HT1080 (cell line): ENCODE results near the gene CBLN1. TPM values are rescaled to one million over a fixed set of nuclear protein-coding genes. Genes with fewer than 3 reads are reported as not detected.
"Not testable (repeated sequence)": the region's sequence is repeated elsewhere in the genome, so short reads cannot be mapped to it uniquely, and the experiment has no call there.

Source experiments
- DNase-seq: peaks from one replicate; pipeline ENCODE4 v3.0.0-alpha.2; 2015; ENCODE audit warnings: low read depth
- total RNA-seq: library from RNA; depleted of rRNA; stranded (reverse); fragments of >200 nt; shearing (Covaris generic); gene quantifications from 2 replicates; pipeline ENCODE4 v1.2.3, GENCODE V29; 2014

CBLN1 gene
- total RNA-seq, 1 experiment from 2014 or later: not detected

- no peak for DNase-seq
Measured at GRCh38 chr16:49277766-49278566, 3.7 kb downstream of the CBLN1 start.

DNA sequence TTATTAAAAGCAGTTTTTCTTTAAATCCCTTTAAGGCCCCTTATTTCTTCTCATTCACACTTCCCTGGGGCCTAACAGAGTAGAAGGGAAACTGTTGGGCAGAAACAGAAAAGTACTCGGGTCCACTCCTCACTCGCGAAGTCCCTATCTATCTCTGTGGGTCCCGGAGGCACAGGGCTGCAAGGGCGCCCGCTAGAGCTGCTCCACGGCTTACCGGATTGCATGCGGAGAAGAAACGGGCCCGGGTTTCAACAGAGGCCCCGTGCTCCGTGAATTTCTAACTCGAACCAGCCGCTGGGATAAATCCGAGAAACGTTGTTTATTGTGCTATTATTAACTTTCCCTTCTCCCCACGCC lies 4.3 kb downstream of the CBLN1 start:
- DNase-seq: no peak

GRCh38 chr16:49276646-49277385 lies 4.8 kb downstream of the CBLN1 start:
- DNase-seq: no peak

DNA sequence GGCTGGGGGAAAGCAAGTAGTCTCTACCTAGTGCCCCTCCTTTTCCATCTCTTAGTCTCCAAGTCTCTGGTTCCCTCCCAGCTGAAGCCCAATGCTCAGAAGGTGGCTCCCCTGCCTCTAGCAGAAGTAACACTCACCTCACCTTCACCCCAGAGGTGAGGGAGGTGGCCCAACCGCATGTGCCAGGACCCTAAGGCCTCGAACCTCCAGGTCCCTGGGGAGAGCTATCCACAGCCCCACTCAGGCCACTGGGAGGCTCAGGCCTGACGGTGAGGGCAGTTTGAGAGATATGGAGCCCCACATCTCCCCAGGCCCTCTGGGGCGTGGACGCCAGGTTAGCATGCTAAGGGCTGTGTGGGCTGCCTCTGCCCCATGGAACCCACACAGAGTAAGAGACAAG lies 5.8 kb downstream of the CBLN1 start:
- DNase-seq: no peak

DNA sequence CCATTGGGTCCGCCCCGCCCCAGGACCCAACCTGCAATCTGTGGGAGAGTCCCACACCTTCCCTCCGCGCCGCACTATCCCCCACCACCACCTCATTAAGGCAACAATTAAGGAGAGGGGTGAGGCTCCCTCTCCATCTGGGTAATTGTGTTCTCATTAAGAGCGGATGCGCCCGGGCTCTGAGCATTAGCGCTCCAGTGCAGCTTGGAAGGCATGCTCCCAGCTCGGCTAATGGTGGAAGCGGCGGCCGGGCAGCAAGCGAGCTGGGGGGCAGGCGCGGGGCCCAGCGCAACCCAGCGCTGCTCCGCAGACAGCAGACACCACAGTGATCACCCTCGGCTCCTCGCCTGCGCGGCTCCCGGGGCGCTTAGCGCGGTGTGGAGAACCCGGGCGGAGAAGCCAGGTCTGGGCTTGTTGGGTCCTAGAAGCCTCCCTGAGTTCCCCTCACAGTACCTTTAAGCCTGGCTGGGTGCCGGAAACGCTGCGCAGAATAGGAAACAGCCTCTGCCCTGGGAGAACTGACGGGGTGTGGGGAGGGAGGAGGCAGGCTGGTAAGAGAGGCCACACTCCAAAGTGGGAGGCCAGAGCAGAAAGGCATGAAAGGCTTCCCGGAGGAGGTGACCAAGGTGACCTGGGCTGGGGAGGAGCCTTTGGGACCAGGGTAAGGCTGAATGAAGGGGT lies 6.4 kb downstream of the CBLN1 start:
- DNase-seq: no peak

DNA sequence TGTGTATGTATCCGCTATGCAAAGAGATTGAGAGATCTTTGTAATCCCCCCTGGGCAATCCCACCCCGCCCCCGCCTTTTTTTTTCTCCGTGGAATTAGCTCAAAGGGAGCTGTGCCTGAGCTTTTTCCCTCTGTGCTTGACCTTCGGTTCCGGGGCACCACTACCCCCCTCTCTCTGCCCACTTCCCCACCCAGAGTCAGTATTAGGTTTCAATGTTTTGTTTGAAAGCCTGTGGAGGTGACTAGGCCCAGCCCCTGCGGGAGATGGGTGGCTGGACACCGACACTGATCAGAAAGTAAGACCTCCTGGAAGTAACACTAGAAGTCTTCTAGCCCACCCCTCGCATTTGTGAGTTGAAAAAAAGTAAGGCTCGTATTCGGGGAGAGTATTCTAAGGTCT lies 7.0 kb downstream of the CBLN1 start:
- no peak for DNase-seq

DNA sequence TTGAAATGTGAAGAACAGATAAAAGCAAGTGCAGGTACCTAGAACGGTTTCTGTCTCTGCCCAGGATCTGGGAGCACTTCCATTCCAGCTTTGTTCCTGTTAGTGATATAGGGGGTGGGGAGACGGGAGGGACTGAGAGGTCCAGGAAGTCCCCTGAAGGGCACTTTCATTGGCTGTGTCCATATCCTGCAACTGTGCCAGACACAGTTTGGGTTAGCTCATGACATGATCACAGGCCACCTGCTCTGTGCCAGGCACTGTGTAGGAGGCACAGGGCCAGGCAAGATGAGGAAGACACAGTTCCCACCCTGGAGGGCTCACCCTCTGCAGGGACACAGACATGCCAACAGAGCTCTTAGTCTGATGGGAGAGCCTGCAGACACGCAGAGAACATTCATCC lies 7.9 kb downstream of the CBLN1 start:
- DNase-seq: no peak

DNA sequence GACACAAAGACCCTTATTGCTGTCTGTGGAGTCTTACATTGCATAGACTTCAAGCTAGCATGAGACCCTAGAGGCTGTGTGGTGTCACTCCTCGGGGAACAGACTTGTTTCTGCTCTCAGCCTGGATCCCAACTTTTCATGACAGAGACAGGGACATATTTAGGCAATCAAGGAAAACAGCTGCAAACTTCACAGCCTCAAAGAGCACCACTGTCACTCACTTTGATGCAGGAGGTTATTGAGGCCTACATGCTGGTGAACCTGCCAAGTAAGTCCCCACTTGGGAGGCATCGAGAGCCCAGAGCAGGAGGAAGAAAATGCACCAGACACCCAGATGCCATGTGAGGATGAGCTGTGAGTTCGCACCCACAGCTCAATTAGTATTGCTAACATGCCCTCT lies 10.3 kb downstream of the CBLN1 start:
- DNase-seq: no peak

DNA sequence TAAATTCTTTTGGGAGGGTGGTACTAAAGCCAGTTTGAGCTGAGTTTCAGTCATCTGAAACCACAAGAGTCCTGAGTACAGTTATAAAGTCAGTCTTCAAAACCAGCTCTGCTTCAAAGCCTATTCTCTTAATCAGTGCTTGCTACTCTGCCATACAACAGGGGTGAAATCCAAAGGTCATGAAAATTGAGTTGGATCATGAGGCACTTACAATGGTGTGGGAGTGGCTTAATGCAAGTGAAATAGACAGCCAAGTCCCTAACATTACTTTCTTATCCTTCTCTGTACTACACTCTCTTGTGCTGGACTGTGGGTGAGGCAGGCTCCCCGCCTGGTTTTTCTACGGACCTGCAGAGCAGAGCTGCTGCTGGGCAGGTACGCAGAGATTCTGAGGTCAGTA lies 12.4 kb downstream of the CBLN1 start:
- no peak for DNase-seq

- no peak for DNase-seq
Measured at GRCh38 chr16:49268667-49269066, 13.0 kb downstream of the CBLN1 start.

- no peak for DNase-seq
Measured at GRCh38 chr16:49262501-49262900, 19.1 kb downstream of the CBLN1 start.

GRCh38 chr16:49261930-49262329 lies 19.7 kb downstream of the CBLN1 start:
- DNase-seq: no peak

- DNase-seq: no peak
Measured at GRCh38 chr16:49260956-49261530, 20.6 kb downstream of the CBLN1 start.

DNA sequence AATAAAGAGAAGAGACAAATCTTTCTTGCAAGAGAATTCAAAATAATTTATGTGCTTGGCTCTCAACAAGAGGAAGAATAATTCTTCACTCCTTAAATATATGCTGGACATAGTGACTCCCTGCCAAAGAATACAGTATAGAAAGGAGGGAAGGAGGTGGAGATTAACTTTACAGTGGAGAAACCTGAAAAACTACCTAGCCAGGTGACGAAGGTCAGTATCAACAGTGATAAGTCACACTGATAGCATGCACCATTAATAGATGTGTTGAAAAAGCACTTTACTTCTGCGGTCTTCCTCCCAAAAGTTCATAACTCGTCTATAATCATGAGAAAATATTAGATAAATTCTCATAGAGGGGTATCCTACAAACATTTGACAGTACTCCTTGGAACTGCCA lies 21.4 kb downstream of the CBLN1 start:
- no peak for DNase-seq

DNA sequence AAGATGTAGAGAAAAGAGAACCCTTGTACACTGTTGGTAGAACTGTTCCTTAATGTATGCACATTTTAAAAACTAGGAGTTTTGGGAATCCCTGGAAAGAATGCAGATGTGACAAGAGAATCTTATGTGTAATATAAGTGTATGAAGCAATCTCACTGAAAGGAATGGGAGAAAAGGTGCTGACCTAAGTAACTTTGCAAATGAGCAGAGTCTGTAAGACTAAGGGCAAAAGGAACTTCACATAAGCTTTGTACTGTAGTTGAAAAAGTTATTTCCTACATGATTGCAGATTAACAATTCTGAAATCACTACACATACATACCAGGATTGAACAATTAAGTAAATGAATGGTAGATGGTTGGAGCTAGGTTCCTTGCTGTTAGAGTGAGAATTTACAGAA lies 22.3 kb downstream of the CBLN1 start:
- DNase-seq: no peak

GRCh38 chr16:49250689-49251088 lies 30.9 kb downstream of the CBLN1 start:
- no peak for DNase-seq

DNA sequence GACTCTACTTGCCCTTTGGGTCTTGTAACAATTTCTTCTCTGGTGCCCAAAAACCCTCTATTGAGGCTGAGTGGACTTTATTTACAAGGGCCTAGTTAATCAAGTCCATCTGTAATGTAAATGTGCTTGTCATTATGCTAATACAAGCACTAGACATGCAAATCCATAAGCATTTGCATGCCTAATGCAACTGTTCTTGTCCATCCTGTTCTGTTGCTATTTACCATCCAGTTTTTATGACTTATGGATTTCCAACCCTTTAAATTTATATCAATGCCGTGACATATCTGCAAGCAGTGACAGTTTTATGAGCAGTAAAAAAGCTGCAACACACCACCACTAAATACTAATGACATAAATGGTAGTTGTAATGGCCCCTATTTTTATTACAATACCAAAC lies 33.4 kb downstream of the CBLN1 start:
- DNase-seq: no peak

- no peak for DNase-seq
Measured at GRCh38 chr16:49236216-49236615, 45.4 kb downstream of the CBLN1 start.

GRCh38 chr16:49228335-49228734 lies 53.3 kb downstream of the CBLN1 start:
- DNase-seq: not testable (repeated sequence)
